Suppressor macrophage (primary cell): ENCODE results near the gene CYB5B.

Experiments used
- DNase-seq, 4 experiments: peaks; one replicate each; pipeline ENCODE4 v3.0.0-alpha.2; 2020 to 2022
- total RNA-seq, 17 experiments: gene quantifications; one replicate each; lab custom pipeline; 2026; ENCODE audit warnings: mixed read lengths in 6 of 17, inconsistent platforms in 3 of 17; lab: John Stamatoyannopoulos, UW

Gene CYB5B
- 70.6 to 129 (median 105) reads per million in 17 experiments for total RNA-seq

GRCh38 chr16:69424053-69424934, at the start of gene CYB5B:
Gene CYB5B (plus strand): TSS chr16:69424619. CDS start chr16:69424684, 65 bp downstream.
- peak; percentile 96 to 99 (median 97) for DNase-seq

- no peak for DNase-seq
These were observed 47.9 kb upstream of the CYB5B start for GRCh38 chr16:69376393-69377059.

GRCh38 chr16:69378036-69378435, 46.4 kb upstream of the CYB5B start:
- DNase-seq, result no peak

- DNase-seq, result no peak
These were observed 45.7 kb upstream of the CYB5B start for GRCh38 chr16:69378760-69379159.

GRCh38 chr16:69381231-69381630, 43.2 kb upstream of the CYB5B start:
- peak in 3 of 4 experiments; percentile 11 to 37 (median 30) for DNase-seq

GRCh38 chr16:69382421-69382820, 42.0 kb upstream of the CYB5B start:
- no peak for DNase-seq

GRCh38 chr16:69384974-69385373, 39.4 kb upstream of the CYB5B start:
- no peak for DNase-seq

GRCh38 chr16:69386596-69386995, 37.8 kb upstream of the CYB5B start:
- no peak for DNase-seq

- no peak for DNase-seq
These were observed 30.2 kb upstream of the CYB5B start for GRCh38 chr16:69393898-69394849.

- no peak for DNase-seq
These were observed 28.6 kb upstream of the CYB5B start for GRCh38 chr16:69395859-69396186.

- DNase-seq, result peak; percentile 90 to 96 (median 94)
These were observed 28.0 kb upstream of the CYB5B start for GRCh38 chr16:69396187-69397061.

- DNase-seq, result peak; percentile 13 to 53 (median 35)
These were observed 26.4 kb upstream of the CYB5B start for GRCh38 chr16:69397821-69398521.

- no peak for DNase-seq
These were observed 25.1 kb upstream of the CYB5B start for GRCh38 chr16:69399361-69399760.

GRCh38 chr16:69402439-69402838, 22.0 kb upstream of the CYB5B start:
- peak; percentile 39 to 83 (median 62) for DNase-seq

- no peak for DNase-seq
These were observed 20.1 kb upstream of the CYB5B start for GRCh38 chr16:69404275-69404805.

GRCh38 chr16:69405326-69405725, 19.1 kb upstream of the CYB5B start:
- DNase-seq, result no peak

- no peak for DNase-seq
These were observed 18.7 kb upstream of the CYB5B start for GRCh38 chr16:69405757-69406156.

GRCh38 chr16:69406780-69407331, 17.6 kb upstream of the CYB5B start:
- DNase-seq, result peak in 1 of 4 experiments; percentile 16

- DNase-seq, result no peak
These were observed 16.6 kb upstream of the CYB5B start for GRCh38 chr16:69407702-69408323.

- DNase-seq, result no peak
These were observed 15.9 kb upstream of the CYB5B start for GRCh38 chr16:69408475-69408874.
